GM18951 (cell line): ENCODE data around the gene MAP2K4.

Experiments used
- POLR2A ChIP-seq: IDR thresholded peaks from 4 replicates; pipeline ENCODE4 v1.6.1; 2011; ENCODE audit warnings: mild to moderate bottlenecking; ENCODE audit not compliant: insufficient read length, insufficient read depth; ENCODE audit errors: extremely low read depth
- in situ Hi-C: fragments of 300-500 bp; cut with MboI; formaldehyde crosslinking; loops from one replicate; pipeline ENCODE4 v1.12.0; 2022; ENCODE audit warnings: low sequenced_read_pairs, mixed read lengths, inconsistent platforms; ENCODE audit not compliant: unreplicated experiment

Gene MAP2K4

GRCh38 chr17:12007466-12007865, 13.2 kb upstream of the MAP2K4 start:
- in situ Hi-C loops, result no loop called here
- TF ChIP-seq POLR2A, result no peak

GRCh38 chr17:12021623-12022140, 1.0 kb downstream of the MAP2K4 start:
- no peak for TF ChIP-seq POLR2A

GRCh38 chr17:12022310-12022709, 1.6 kb downstream of the MAP2K4 start:
- TF ChIP-seq POLR2A, result no peak
- in situ Hi-C loops, result no loop called here

More at GRCh38 chr17:12021623-12022140, 1.0 kb downstream of the MAP2K4 start:
- in situ Hi-C loops, result no loop called here

- TF ChIP-seq POLR2A, result no peak
- in situ Hi-C loops, result no loop called here
Measured at GRCh38 chr17:12024327-12024726, 3.6 kb downstream of the MAP2K4 start.

GRCh38 chr17:12027658-12028057, 7.0 kb downstream of the MAP2K4 start:
- no peak for TF ChIP-seq POLR2A

GRCh38 chr17:12028611-12029010, 7.9 kb downstream of the MAP2K4 start:
- in situ Hi-C loops, result no loop called here
- TF ChIP-seq POLR2A, result no peak

More at GRCh38 chr17:12027658-12028057, 7.0 kb downstream of the MAP2K4 start:
- in situ Hi-C loops, result no loop called here

- TF ChIP-seq POLR2A, result no peak
- in situ Hi-C loops, result no loop called here
Measured at GRCh38 chr17:12034538-12034937, 13.9 kb downstream of the MAP2K4 start.

- in situ Hi-C loops, result no loop called here
- TF ChIP-seq POLR2A, result no peak
Measured at GRCh38 chr17:12035673-12036072, 15.0 kb downstream of the MAP2K4 start.

- no peak for TF ChIP-seq POLR2A
- in situ Hi-C loops, result no loop called here
Measured at GRCh38 chr17:12037970-12038369, 17.3 kb downstream of the MAP2K4 start.

- no peak for TF ChIP-seq POLR2A
- in situ Hi-C loops, result no loop called here
Measured at GRCh38 chr17:12040478-12040877, 19.8 kb downstream of the MAP2K4 start.

GRCh38 chr17:12041312-12041711, 20.6 kb downstream of the MAP2K4 start:
- in situ Hi-C loops, result no loop called here
- no peak for TF ChIP-seq POLR2A

- in situ Hi-C loops, result no loop called here
- TF ChIP-seq POLR2A, result no peak
Measured at GRCh38 chr17:12043702-12044101, 23.0 kb downstream of the MAP2K4 start.

GRCh38 chr17:12046786-12047185, 26.1 kb downstream of the MAP2K4 start:
- in situ Hi-C loops, result no loop called here
- TF ChIP-seq POLR2A, result no peak

- in situ Hi-C loops, result no loop called here
- TF ChIP-seq POLR2A, result no peak
Measured at GRCh38 chr17:12047681-12048376, 27.2 kb downstream of the MAP2K4 start.
